GM18868 (cell line): Measurements from ENCODE around the gene CDRT4.
"Not testable (repeated sequence)": the region's sequence is repeated elsewhere in the genome, so short reads cannot be mapped to it uniquely, and the experiment has no call there.

ENCODE experiments used
- ATAC-seq: cut with Tn5 transposase; IDR thresholded peaks from one replicate; pipeline ENCODE4 v1.9.1; 2021; ENCODE audit warnings: mild to moderate bottlenecking, moderate library complexity; ENCODE audit not compliant: unreplicated experiment

Gene CDRT4

DNA sequence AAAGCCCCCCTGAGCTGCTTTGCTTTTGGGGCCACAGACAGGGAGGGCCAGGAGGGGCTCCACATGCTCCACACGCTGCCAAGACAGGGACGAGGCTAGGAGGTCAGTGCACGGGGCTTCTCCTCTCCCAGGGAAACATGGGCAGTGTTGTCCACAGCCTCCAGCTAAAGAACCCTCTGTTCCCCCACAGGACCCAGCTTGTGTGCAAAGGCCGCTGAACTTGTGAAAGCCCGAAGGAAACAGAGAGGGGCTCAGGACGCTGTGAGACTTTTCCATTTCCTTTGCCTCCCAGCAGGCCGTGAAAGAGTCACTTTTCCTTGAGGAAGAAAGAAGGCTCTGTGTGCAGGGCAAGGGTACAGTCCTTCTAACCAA is 9.7 kb downstream of the CDRT4 start:
- ATAC-seq: no peak

DNA sequence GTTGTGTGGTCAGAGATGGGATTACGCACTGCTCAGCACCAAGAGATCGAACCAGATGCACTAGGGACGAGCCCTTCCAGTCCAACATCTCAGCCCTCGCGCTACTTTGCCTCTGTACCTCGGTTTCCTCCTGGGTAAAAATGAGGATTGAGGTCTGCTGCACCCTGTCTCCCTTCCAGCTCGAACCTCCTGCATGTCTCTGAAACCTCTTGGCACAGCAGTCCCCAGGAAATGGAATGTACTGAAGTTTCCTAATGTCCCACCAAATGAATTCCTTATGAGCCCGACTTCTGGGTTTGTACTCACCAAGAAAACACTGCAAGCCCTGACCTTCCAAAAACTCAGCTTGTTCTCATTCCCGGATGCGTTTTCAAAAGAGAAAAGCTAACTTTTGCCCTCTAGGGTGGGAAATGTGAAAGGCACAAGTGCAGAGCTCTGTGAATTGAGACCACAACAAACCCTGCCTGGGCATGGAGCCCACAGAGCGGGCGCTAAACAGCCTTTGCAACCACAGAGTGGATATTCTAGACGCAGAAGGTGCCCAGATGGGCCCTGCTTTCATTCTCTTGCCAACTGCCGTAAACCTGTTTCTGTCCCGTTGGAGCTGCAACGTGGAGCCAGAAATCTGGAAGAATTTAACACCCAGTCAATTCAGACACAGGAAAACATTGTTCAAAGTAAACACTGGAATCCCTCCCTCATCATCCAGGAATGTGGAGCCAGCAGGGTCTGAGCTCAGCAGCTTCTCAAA is 10.3 kb downstream of the CDRT4 start:
- no peak for ATAC-seq

DNA sequence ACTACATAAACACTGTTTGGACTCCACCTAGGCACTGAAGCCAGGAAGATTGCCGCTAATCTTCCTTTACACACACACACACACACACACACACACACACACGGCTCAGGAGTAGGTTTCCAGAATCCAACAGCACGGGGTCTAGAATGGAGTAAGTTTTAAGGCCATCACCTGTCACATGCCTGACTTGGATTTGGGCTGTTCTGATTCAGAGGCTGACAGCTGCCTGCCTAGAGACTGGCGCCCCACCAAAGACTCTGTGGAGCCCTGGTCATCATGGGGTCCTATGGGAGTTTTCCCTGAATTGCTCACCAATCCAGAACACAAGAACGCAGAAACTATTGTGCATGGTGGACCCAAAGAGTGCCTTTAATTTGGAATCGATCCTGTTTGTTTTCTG is 10.9 kb downstream of the CDRT4 start:
- ATAC-seq: no peak

DNA sequence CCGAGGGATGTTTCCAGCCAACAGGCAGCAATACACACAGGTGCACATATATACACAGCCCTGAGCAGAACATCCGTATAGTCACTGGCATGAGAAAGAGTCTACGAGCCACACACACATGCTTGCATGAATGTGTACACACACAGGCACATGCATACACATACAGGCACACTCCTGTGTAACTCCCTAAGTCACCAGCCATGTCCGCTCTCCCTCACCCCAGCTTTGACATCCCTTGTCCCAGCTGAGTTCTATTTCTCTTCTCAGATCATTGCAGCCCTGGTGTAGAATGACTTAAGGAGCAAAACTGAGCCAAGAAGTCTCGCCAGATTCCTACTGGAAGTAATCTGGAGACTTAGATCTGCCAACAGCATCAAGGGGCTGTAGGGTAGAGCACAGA is 13.1 kb downstream of the CDRT4 start:
- no peak for ATAC-seq

DNA sequence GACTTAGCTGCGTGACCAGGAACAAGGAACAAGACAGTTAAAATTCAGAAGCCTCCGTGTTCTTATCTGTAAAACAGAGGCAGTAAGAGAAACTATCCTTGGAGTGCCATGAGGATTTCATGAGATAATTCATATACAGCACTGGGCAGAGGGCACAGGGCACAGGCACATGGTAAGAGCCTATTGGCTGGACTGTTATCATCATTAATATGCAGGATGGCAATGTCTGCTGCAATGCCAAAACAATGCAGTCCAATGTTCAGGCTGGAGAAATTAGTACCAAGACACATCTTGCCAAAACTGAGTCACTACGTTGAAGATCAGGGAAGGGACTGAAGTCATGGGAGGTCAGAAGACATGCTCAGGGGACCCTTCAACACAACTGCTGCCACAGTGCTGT is 13.6 kb downstream of the CDRT4 start:
- ATAC-seq: no peak

DNA sequence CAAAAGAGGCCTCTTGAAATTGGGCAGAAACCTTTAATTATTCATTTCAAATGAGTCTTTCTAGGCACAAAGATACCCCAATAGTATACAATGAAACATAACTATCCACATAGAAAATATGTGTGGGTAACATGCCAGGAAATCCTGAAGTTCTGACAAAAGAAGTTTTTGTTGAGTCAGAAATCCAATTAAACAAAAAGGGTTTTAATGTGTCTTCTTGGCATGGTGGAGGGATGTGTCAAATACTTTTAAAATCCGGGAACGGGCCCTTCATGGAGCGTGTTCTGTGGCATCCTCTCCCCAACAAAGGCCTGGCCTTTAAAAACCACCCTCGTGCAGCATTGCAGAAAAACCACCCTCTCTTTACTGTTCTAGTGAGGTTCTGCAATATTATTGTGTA is 14.2 kb downstream of the CDRT4 start:
- ATAC-seq: no peak

DNA sequence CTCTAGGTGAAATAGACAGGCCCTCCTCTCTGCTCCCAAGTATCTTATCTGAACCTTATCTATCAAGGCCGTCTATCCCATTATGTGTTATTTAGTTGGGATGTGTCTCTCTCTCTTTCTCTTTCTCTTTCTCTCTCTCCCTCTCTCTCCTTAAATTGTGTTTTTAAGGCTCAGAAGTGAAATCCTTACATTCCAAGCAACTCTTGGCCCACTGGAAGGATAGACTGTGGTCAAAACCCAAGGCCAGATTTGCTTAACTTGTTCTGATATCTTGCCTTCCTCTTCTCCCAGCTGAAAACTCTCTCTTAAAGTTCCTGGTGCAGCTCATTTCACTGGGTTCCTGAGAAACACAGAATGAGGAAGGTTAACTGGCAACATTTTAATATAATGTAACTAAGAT is 14.7 kb downstream of the CDRT4 start:
- no peak for ATAC-seq

DNA sequence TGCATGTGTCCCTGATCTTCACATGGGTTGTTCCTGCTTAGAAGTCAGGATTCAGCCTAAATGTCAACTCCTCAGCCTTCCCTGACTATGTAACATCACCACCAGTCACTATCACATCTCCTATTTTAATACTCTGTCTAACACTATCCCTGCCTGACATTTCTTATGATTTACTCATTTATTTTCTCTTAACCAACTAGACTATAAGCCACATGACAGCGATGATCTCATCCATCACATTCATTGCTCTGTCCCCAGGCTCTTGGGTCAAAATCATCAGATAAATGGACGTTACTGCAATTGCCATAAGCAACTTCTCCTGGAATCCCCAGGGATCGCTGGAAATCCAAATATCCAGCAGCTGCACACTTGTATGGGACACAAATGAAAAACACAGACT is 15.7 kb downstream of the CDRT4 start:
- no peak for ATAC-seq

DNA sequence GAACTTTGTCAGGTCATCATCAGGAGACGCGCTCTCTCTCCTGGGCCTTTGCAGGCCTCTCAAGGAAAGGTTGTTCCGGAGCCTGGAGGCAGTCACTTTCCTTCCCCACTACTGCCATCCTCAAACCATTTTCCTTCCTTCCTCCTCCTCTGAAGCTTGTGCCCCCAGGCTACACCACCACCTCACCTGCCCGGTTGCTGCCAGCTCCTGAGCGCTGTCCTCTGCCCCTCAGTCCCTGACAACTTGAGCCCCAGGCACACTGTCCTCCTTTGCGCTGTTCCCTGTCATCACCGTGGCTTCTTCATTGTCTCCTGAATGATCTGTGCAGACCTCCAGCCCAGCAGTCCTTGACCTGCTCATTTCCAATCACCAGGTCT is 18.9 kb downstream of the CDRT4 start:
- no peak for ATAC-seq

DNA sequence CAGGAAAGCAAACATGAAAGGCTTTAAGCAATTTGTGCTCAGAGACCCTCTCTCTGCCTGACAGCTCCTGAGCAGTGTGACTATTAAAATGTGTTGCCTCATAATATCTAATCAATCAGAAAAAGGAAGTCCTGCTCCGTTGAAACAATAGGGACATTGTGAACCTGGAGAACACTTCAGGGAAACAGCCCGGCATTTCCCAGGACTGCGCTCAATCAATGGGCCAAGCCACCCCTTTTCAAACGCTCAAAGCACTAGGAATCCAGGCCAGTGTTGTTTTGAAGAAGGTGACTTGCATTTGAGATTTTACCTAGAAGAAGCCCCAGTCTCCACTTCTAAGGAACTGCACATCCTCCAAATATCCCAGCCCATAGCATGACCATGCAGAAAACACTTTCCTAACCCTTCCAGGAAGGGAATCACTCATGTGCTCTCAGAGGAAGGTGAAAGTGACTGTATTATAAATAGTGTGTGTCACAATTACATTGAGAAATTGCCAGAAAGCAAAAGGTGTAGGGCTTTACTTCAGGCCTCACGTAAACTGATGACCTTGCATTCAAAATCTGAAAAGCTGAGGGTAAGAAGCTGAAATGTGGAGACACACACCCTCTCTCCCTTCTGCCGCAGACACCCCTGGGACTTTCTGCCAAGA is 19.4 kb downstream of the CDRT4 start:
- ATAC-seq: no peak

DNA sequence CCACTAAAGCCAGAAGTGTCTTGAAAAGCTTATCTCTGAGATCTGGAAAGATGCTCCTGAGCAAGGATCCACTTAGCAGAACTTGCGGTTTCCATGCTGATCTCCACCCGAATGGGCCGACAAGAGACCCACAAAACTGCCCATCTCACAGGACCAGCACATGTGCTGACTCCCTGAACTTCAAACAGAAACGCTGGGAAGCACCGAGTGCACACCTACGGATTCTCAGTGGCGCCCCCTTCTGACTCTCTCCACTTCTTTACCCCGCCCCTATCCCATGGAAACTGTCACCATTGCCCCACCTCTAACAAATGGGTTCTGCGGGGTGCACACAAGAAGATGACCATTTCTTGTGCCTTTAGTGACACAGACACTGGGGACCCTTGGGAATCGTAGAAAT is 21.4 kb downstream of the CDRT4 start:
- ATAC-seq: no peak

DNA sequence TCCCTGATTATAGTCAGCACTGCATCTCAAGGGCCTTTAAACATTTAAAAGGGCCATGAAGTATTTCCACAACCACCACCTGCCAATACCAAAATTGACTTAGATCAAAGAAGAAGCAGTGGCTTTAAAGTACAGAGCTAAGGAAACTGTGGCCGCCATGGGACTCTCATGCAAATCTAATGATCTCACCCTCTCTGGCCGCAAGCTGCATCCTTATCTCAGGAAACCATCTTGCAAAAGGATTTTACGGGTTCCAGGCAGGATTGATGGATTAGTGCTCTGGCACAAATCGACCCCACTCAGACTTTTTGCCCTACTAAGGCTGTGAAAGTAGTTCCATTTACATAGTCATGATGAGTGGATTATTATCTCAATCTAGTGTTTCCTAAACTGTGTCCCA is 22.6 kb downstream of the CDRT4 start:
- ATAC-seq: no peak

DNA sequence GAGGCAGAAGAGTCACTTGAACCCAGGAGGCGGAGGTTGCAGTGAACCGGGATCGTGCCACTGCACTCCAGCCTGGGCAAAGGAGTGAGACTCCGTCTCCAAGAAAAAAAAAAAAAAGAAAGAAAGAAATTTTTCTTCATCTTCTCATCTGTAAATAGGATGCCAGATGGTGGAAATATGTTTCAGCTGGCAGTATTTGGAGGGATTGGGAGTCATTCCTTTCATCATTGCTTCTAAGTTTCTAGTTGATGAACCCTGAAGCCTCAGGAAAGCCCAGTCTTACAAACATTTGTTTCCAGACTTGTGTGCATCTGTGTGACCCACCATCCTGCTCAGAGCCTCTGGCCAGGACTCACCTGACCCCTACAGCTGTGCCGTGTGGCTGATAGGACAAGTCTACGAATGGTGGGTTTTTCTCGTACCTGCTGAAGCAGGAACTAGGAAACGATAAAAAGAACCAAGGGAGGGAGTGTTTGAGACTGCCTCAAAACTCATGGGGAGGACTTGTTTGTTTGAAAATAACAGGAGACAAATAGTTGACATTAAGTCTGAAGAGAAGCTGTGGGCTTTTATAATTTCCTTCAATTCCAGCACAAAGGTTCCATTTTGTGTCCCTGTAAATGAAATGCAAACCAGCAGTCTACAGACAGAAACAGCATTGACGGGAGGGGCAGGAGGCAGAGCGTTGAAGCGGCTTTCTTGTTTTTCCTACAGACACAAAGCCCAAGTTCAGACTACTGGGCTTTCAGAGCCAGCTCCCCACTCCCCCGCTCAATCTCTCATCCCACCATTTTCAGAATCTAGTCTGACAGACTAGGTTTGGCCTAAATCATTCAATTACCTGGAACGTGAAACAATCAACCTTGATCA is 24.9 kb downstream of the CDRT4 start:
- ATAC-seq: no peak

DNA sequence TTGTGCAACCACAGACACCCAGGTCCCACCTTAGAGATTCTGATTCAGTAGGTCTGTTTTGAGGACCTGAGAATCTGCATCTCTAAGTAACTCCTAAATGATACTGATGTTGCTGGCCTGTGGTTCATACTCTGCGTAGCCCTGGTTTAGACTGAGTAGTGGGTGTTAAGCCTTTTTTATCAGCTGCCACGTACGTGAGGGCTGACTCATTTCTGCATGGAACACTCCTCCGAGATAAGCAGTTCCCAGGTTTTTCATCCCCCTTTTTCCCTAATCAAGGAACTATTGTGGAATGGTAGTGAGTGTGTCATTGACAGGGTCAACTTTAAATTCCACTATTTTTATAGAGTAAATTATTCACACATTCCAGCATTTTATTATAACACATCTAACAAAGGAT is 26.1 kb downstream of the CDRT4 start:
- no peak for ATAC-seq

DNA sequence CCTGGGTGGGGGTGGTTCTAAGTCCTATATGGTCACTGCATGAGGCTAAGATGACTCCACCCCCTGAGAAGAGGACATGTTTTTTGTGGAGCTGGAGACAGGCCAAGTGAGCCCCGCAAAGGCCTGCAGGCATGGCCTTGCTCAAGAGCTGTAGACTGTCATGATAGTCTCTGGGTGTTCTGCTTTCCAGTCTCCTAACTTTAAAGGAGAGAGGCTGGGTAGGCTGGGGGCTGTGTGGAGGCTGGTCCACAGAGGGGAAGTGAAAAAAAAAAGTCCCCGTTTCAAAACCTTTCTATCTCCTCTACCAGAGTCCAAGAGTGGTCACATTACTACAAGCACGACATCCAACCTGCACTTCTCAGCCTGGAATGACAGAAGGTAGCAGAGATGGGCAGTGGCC is 27.1 kb downstream of the CDRT4 start:
- no peak for ATAC-seq

DNA sequence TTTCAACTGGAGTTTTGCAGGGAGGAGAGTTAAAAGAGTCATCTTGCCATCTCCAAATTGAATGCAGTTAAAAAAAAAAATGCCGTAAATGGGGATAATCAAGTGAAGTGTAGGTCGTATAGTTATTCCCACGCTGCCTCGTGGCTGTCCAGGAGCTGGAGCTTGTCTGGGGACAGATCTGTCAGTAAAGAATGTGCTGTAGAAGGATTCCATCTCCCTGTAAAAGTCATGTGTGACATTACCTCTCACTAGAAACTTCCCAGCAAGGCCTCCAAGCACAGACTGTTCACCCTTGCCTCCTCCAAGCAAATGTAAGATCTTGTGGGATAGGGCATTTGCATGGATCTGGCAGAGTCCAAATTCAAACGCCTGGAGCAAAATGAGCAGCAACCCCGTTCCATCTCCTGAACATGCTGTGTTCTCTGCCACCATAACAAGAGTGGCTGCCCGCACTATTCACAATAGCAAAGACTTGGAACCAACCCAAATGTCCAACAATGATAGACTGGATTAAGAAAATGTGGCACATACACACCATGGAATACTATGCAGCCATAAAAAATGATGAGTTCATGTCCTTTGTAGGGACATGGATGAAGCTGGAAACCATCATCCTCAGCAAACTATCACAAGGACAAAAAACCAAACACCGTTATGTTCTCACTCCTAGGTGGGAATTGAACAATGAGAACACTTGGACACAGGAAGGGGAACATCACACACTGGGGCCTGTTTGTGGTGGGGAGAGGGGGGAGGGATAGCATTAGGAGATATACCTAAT is 28.0 kb downstream of the CDRT4 start:
- ATAC-seq: not testable (repeated sequence)

DNA sequence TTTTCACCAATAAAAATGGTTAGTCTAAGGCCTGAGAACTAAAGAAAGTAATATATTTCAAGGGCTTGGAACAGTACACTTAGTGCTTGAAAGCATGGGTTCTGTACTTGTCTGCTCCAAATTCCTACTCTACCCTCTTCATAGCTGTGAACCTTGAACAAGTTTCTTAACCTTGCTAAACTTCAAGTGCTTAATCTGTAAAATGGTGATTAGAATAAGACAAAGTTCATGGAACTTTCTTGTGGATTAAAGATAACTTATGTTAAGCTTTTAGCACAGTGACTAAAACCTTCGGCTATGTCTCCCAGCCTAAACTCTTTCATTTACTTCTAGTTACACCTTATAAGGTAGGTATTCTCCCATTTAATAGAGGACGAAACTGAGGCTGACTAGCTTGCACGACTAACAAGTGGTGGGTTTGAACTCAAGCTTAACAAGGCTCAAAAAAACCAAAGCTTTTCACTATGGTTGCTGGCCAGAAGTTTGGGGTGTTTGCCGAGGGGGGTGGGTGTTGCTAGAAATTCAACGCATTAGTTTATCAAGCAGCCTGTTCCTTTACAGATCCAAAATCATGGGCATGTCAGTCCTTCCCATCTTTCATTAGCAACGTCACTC is 28.8 kb downstream of the CDRT4 start:
- ATAC-seq: no peak

DNA sequence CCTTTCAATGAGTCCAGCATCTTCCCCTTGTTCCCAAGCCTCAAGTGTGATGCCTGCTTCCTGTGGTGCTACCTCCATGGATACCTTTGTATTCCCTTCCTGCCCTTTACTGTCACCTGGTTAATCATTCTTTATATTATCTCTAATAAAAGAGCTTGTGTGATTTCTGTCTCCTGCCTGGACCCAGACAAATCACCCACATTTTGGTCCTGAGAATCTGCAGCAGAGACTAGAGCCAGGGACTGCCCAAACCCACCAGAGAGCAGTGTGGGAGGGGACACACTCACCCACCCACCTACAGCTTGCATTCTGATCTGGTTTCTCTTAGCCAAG is 30.2 kb downstream of the CDRT4 start:
- ATAC-seq: no peak

DNA sequence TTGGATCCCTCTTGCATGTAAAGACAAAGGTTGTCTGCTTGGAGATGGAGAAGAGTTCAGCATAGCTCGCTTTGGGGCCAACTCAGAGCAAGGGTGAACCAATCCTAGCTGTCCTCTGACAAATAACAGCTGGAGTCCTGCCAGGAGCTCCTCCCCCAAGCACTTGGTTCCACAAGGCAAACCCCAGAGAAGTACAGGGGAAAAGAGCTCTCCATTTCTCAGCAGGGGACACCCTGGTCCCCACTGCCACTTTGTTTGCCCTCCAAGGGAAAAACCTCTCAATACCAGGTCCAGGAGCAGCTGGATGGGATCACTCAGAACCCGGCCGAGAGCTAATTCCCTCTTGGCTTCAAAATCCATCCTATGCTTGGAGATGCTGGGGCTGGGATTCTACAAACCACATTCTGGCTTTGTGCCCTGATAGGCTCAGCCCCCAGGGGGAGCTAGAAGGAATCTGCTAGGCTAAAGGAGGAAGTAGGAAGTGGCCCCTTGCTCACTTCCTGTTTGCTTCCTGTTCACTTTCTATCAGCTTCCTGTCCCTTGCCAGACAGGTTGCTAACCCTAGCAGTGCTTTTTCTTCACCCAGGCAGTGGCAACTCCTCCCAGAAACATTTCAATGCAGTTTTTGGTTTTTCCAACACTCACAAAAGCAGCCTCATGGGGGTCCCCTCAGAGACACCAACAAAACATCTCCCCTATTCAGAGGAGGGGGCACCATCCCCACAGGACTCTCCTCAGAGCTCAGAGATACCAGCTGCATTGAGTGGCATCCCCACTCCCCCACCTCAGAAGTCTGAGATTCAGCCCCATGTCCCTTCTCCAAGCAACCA is 30.7 kb downstream of the CDRT4 start:
- ATAC-seq: no peak

DNA sequence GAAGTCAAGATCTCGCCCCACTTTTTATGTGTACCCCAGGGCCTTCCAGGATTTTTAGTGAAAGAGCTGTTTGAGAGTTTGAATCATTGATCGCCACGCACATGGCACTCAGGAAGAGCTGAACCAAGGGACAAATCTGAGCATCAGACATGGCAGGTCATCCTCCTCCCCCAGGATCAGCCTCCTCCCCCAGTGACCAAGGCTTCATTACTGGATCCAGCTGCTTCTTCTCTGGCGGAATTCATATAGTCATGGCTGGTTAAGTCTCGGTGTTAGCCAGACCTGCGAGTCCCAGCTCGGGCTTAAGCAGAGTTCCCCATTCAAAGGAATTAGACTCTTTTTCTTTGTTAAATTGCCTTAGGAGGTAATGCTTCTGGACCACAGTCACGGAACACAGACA is 32.5 kb downstream of the CDRT4 start:
- ATAC-seq: no peak
